Skeletal muscle satellite cell (primary cell): Measurements from ENCODE around the gene ORAI3.

Source experiments
- H3K27me3 ChIP-seq: 2 replicates; pipeline ENCODE4 v1.7.0; 2013; ENCODE audit warnings: low read length; ENCODE audit not compliant: control insufficient read depth, insufficient read depth
- H3K36me3 ChIP-seq: 2 replicates; pipeline ENCODE4 v1.7.0; 2013; ENCODE audit warnings: mild to moderate bottlenecking, control low read depth, low read length; ENCODE audit not compliant: insufficient read depth
- H3K4me1 ChIP-seq: 2 replicates; pipeline ENCODE4 v1.7.0; 2013; ENCODE audit warnings: low read length; ENCODE audit not compliant: control insufficient read depth, insufficient read depth
- H3K4me2 ChIP-seq: 2 replicates; pipeline ENCODE4 v1.7.0; 2013; ENCODE audit warnings: mild to moderate bottlenecking, low read length
- H3K4me3 ChIP-seq: 2 replicates; pipeline ENCODE4 v1.7.0; 2013; ENCODE audit warnings: low read length
- H3K9ac ChIP-seq: 2 replicates; pipeline ENCODE4 v1.7.0; 2013; ENCODE audit warnings: mild to moderate bottlenecking, low read depth, low read length, moderate library complexity
- H3K9me3 ChIP-seq: replicated peaks from 2 replicates; pipeline ENCODE4 v1.7.0; 2013; ENCODE audit warnings: mild to moderate bottlenecking, control low read depth, low read length

ORAI3 gene

DNA sequence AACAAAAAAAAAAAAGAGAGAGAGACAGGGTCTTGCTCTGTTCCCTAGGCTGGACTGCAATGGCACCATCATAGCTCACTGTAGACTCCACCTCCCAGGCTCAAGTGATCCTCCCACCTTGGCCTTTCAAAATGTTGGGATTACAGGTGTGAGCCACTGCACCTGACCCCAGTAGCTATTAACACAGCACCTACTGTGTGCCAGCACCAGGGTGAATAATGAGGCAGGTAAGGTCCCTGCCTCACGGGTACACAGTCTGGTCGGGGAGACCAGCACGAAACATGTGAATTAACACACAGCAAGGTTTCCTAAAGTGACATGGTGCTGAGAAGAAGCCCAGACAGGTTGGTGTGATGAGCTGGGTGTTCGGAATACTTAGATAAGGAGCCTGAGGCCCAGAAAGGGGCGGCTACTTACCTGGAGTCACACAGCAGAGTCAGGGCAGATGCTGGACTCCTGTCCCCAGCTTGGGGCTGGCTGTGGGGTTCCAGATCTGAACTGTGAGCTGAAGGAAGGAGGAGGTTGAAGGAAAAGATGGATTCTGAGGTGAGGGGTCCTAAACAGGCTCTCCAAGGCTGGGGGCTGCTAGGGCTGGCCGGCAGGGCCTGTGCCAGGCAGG lies 36.0 kb upstream of the ORAI3 start:
- H3K4me3 ChIP-seq, result no peak overlapping the region
- no peak overlapping the region for H3K4me2 ChIP-seq
- no peaks in the 10 kb centered on the region for H3K36me3 ChIP-seq
- no peaks in the 10 kb centered on the region for H3K9me3 ChIP-seq
- H3K4me1 ChIP-seq, result no peaks in the 10 kb centered on the region
- H3K27me3 ChIP-seq, result no peaks in the 10 kb centered on the region
- no peak overlapping the region for H3K9ac ChIP-seq

DNA sequence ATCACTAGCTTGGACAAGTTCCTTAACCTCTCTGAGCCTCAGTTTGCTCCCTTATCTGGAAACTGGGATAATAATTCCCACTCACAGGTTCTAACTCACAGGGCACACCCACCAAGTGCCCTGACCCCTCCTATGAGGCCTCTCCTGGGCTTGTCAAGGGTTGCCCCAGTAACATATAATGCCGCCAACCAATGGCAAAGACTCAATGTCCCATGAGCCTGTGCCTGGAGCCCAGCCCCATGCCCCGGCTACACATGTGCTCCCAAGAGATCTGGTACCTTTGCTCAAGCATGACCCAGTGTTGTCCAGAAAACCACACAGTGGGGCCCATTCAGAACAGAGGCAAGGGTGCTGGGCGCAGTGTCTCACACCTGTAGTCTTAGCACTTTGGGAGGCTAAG lies 34.0 kb upstream of the ORAI3 start:
- Histone ChIP-seq H3K9me3 (no peaks in the 10 kb centered on the region), H3K27me3 (no peaks in the 10 kb centered on the region), H3K9ac (no peak overlapping the region), H3K4me2 (no peak overlapping the region), H3K4me3 (no peak overlapping the region), H3K4me1 (no peaks in the 10 kb centered on the region), H3K36me3 (no peaks in the 10 kb centered on the region)

DNA sequence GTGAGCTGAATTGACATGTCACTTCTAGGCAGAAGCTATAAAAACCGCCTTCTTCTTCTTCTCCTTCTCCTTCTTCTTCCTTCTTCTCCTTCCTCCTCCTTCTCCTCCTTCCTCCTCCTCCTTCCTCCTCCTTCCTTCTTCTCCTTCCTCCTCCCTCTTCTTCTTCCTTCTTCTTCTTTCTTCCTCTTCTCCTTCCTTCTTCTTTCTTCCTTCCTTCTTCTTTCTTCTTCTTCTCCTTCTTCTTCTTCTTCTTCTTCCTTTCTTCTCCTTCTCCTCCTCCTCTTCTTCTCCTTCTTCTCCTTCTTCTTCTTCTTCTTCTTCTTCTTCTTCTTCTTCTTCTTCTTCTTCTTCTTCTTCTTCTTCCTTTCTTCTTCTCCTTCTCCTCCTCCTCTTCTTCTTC lies 30.3 kb upstream of the ORAI3 start:
- Histone ChIP-seq H3K4me1 (peaks cover 3% of the 10 kb centered on the region), H3K4me3 (no peak overlapping the region), H3K4me2 (no peak overlapping the region), H3K27me3 (no peaks in the 10 kb centered on the region), H3K36me3 (no peaks in the 10 kb centered on the region), H3K9ac (no peak overlapping the region), H3K9me3 (no peaks in the 10 kb centered on the region)

DNA sequence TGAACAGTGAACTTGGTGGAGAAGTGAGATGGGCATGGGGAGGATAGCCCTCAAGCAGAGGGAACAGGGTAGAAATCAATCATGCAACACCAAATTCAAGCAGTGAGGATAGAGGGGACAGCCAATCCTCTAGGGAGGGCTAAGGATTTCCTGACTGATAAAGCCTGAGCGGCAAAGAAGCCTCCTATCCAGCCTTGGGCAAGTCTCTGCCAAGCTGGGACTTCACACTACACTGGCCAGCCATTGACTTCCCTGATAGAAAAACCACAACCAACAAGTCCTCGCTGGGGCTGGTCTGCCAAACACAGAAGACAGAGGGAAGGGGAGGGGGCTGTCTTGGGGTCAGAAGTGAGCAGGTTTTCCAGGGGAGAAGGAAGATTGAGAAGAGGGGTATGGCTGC lies 28.0 kb upstream of the ORAI3 start:
- Histone ChIP-seq H3K9ac (no peak overlapping the region), H3K9me3 (no peaks in the 10 kb centered on the region), H3K4me1 (peaks cover 10% of the 10 kb centered on the region), H3K4me2 (no peak overlapping the region), H3K4me3 (no peak overlapping the region), H3K36me3 (no peaks in the 10 kb centered on the region), H3K27me3 (no peaks in the 10 kb centered on the region)

DNA sequence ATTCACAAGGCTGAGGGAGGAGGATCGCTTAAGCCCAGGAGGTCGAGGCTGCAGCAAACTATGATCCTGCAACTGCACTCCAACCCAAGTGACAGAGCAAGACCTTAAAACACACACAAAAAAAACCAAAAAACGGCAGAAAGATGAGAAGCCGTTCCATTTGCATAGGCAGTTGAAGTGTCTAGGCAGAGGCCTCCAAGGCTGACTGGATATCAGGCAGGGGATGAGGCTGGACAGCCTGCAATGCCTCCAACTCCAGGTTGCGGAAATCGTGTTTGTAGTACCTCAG lies 27.5 kb upstream of the ORAI3 start:
- peak overlapping the region; percentile 69 for H3K9ac ChIP-seq
- H3K27me3 ChIP-seq, result no peaks in the 10 kb centered on the region
- H3K4me3 ChIP-seq, result peak overlapping the region; percentile 69
- no peaks in the 10 kb centered on the region for H3K9me3 ChIP-seq
- no peaks in the 10 kb centered on the region for H3K36me3 ChIP-seq
- H3K4me1 ChIP-seq, result peaks cover 10% of the 10 kb centered on the region
- H3K4me2 ChIP-seq, result peak overlapping the region; percentile 78

DNA sequence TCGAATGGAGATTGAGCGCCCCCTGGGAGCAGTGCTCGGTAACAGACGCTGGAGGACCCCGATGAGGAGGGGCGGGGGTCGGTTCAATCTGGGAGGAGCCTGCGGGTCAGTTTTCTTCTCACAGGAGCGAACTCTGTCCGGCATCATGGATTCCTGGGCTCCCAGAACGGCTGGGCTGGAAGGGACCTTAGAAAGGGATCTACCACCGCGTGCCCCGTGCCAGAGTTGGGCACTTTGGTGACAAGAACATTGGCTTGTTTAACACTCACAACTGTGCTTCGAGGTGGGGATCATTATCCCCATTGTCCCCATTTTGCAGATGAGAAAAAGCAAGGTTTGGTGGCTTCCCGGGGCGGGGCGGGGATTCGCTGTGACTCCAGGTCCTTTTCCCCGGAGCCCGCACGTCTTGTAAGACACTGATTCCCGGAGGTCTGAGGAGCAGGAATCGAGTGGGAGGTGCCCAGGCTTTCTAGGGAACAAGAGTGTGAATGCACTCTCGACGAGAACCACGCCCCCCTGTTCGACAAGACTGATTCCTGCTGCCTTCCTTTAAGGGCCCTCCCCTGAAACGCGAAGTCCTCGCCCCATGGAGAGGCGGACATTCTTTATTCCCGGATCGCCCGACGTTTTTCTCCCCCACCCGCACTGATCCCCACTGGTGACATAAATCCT lies 27.0 kb upstream of the ORAI3 start:
- Histone ChIP-seq H3K4me2 (peak overlapping the region; percentile 78), H3K9me3 (no peaks in the 10 kb centered on the region), H3K4me3 (peak overlapping the region; percentile 69), H3K36me3 (peaks cover 3% of the 10 kb centered on the region), H3K9ac (peak overlapping the region; percentile 69), H3K27me3 (no peaks in the 10 kb centered on the region), H3K4me1 (peaks cover 10% of the 10 kb centered on the region)

DNA sequence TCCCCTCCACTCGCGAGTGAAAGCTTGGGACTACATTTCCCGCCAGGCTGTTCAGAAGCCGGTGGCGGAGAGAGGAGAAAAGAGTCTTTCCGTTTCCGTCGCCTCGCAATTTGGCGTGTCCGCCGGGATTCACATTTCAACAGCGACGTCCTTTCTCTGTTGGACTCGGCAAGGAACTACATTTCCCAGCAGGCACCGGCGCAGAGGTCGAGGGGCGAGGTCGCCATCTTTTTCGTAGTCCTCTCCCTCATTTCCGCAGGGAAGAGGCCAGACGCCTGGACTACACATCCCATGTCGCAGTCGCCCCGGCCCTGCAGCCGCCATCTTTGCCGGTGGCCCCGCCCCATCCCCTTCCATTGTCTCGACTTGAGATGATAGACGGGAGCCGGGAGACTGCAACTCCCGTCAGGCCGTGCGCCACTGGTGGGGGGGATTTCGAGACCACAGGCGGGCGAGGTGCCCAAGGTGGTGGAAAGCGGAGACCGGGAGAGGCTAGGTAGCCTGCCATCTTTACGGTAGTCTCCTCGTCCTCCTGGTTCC lies 26.4 kb upstream of the ORAI3 start:
- Histone ChIP-seq H3K9me3 (no peaks in the 10 kb centered on the region), H3K4me3 (peak overlapping the region; percentile 79), H3K9ac (peak overlapping the region; percentile 75), H3K27me3 (no peaks in the 10 kb centered on the region), H3K36me3 (peaks cover 7% of the 10 kb centered on the region), H3K4me2 (peak overlapping the region; percentile 78), H3K4me1 (peaks cover 10% of the 10 kb centered on the region)

DNA sequence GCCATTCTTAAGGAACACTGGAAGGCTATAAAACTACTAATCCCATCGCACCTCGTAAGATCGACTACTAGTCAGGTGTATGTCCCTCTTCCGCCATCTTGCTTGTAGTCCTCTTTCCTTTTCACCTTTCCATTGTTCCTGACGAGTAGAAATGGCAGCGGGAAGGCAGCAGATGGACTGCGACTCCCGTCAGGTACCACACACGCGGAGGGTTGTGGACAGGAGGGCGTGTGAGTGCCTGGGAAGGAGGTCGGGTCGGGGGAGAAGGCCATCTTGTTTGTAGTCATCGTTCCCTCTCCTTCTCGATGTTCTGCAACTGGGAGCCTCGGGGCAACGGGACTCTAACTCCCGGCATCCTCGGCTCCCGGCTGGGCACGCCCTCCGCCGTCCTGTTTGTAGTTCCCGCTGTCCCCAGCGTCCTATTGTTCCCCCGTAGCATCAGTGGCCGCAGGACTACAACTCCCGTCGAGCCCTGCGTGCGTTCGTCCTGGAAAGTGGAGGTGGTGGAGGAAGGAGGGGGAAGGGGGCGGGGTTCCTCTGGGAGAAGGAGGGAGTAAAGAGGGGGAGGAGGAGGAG lies 25.8 kb upstream of the ORAI3 start:
- Histone ChIP-seq H3K9me3 (no peaks in the 10 kb centered on the region), H3K36me3 (peaks cover 7% of the 10 kb centered on the region), H3K4me3 (peak overlapping the region; percentile 79), H3K9ac (peak overlapping the region; percentile 75), H3K4me2 (peak overlapping the region; percentile 75), H3K4me1 (peaks cover 10% of the 10 kb centered on the region), H3K27me3 (no peaks in the 10 kb centered on the region)

DNA sequence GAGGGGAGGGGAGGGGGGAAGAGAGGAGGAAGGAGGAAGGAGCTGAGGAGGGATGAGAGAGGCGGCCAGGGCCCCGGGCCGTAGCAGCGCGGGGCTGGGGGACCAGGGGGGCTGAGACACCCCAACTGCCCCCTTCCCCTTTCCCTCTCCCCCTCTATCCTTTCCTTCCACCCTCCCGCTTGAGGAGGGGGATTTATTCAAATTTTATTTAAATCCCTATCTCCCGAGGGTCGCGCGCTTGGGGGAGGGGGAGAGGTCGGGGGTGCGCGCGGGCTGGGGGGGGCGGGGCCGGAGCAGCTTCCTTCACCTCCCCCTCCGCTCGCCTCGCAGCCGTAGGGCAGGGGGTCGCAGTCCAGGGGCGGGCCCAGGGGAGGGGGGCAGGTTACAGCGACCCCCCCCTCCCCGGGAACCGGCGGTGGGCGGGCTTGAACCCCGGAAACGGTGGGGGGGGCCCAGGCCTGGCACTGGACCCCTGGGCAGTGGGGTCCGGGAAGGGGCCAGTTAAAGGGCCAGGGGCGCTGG lies 25.3 kb upstream of the ORAI3 start, which contains the start of gene FBXL19:
TSS of gene FBXL19 (plus strand) at position 19 of the 522 bp plus-strand sequence. CDS start 2,183 bp downstream, outside the sequence.
- Histone ChIP-seq H3K36me3 (peaks cover 7% of the 10 kb centered on the region), H3K4me1 (peaks cover 10% of the 10 kb centered on the region), H3K4me2 (peak within 1 kb of the TSS; percentile 83), H3K9me3 (no peaks in the 10 kb centered on the region), H3K4me3 (peak within 1 kb of the TSS; percentile 79), H3K9ac (peak within 1 kb of the TSS; percentile 75), H3K27me3 (no peaks in the 10 kb centered on the region)

DNA sequence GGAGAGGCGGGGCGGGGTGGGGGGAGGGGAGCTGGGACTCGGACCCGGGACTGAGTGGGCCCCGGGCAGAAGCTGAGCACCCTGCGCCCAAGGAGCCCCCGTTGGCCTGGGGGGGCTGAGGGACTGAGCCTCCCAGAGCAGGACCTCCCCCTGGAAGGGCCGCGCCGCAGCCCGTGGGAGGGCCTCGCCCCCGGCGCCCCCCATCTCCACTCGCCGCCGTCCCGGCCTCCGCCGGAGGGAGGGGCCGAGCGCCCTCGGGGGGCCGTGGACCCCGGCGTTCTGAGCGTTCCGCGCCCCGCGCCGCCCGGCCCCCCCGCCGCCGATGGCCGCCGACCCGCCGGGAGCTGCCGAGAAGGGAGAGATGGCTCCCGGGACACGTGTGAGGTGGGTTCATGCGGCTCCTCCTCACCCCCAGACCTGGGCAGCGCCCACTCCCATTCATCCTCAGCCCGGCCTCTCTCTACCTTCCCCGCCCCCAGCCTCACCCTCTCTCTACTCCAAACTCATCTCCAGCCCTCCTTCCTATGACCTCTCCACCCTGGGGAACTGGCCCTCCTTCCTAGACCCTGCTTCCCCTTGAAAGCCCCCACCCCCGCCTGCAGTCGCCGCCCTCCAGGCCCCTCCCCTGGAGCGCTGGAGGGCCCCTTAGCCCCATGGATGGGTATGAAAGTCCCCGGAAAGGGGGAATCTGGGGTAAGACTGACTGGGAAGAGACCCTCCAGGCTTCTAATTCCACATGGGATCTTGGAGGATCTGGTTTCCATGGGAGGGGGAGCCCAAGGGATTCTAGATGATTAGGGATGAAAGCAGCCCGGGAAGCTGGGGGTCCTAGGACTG lies 24.6 kb upstream of the ORAI3 start:
- Histone ChIP-seq H3K36me3 (peaks cover 12% of the 10 kb centered on the region), H3K27me3 (no peaks in the 10 kb centered on the region), H3K9ac (peak overlapping the region; percentile 72), H3K4me3 (peak overlapping the region; percentile 72), H3K4me1 (peaks cover 10% of the 10 kb centered on the region), H3K4me2 (peak overlapping the region; percentile 83), H3K9me3 (no peaks in the 10 kb centered on the region)
